Mucosa of rectum (tissue), 2 donors: Measurements from ENCODE around the gene ASIP.
"Not testable (repeated sequence)": the region's sequence is repeated elsewhere in the genome, so short reads cannot be mapped to it uniquely, and the experiment has no call there.

Experiments used
- H3K27ac ChIP-seq, 2 donors: one replicate each; pipeline ENCODE4 v1.7.0; 2013; ENCODE audit warnings: inconsistent platforms in 2 of 2, low read depth in 2 of 2, low read length in 2 of 2
- H3K27me3 ChIP-seq, 2 donors: one replicate each; pipeline ENCODE4 v1.7.0; 2013; ENCODE audit warnings: low read length in 2 of 2; ENCODE audit not compliant: control insufficient read depth in 2 of 2, insufficient read depth in 2 of 2
- H3K36me3 ChIP-seq, 2 donors: one replicate each; pipeline ENCODE4 v1.7.0; 2013; ENCODE audit warnings: low read length in 2 of 2; ENCODE audit not compliant: control insufficient read depth in 2 of 2, insufficient read depth in 2 of 2
- H3K4me1 ChIP-seq, 2 donors: one replicate each; pipeline ENCODE4 v1.7.0; 2013; ENCODE audit warnings: low read length in 2 of 2, mild to moderate bottlenecking in 1 of 2; ENCODE audit not compliant: control insufficient read depth in 2 of 2, insufficient read depth in 2 of 2
- H3K4me3 ChIP-seq, 2 donors: one replicate each; pipeline ENCODE4 v1.7.0; 2013; ENCODE audit warnings: low read length in 2 of 2
- H3K9ac ChIP-seq, 2 donors: one replicate each; pipeline ENCODE4 v1.7.0; 2013; ENCODE audit warnings: low read length in 2 of 2, low read depth in 1 of 2, mild to moderate bottlenecking in 1 of 2
- H3K9me3 ChIP-seq, 2 donors: one replicate each; pipeline ENCODE4 v1.7.0; 2013; ENCODE audit warnings: low read length in 2 of 2; ENCODE audit not compliant: control insufficient read depth in 2 of 2
- donor health status: healthy.
- donor health status: Normal muscosa, but diverticular disease.

ASIP gene, protein sequence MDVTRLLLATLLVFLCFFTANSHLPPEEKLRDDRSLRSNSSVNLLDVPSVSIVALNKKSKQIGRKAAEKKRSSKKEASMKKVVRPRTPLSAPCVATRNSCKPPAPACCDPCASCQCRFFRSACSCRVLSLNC

DNA sequence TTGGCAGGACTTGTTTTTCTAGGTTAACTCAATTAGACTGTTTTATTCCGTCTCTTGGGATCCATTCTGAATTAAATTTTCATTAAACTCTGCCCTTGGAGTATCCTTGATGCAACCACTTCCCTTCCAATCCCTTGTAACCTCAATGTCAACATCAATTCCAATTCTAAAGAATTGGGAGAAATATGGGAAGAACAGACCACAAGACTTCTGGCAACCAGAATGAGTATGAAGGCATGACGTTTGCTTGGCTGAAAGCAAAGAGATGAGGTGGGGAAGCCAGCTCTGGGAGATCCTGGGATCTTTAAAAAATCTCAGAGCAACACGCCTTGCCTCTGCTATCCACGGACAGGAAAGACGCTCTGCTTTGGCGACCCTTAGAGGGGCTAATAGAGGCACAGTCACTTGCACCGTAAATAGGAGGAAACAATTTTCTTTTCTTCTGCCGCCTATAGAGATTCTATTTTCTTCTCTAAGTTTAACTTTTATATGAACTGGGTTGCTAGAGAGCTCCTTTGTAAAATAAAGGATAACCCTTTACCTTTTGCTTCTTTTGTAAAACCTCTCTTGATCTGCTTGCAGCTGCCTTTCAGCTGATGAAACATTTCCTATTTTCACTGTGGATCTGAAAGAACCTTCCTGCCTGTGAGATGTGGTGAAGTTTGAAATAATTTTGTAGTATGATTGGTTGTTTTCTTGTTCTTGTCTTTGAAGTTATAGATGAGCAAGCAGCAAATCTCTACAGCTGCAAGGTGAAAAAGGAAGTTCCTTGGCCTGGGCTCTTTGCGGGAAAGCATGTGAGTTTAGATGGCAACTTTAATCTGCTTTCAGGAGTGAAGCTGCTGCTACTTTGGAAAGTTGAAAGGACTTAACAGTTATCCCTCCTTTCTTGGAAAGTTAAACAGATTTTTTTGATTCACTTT lies at the start of gene ASIP:
Gene ASIP (plus strand): TSS at position 731 of the 923 bp plus-strand sequence. CDS start 18,952 bp downstream, outside the sequence.
- Histone ChIP-seq H3K27me3 (no peaks in the 10 kb centered on the region), H3K4me3 (no peak within 1 kb of the TSS), H3K9ac (no peak within 1 kb of the TSS), H3K4me1 (no peaks in the 10 kb centered on the region), H3K27ac (no peak within 1 kb of the TSS), H3K9me3 (peaks cover 0 to 3% of the 10 kb centered on the region in 2 donors), H3K36me3 (no peaks in the 10 kb centered on the region)

DNA sequence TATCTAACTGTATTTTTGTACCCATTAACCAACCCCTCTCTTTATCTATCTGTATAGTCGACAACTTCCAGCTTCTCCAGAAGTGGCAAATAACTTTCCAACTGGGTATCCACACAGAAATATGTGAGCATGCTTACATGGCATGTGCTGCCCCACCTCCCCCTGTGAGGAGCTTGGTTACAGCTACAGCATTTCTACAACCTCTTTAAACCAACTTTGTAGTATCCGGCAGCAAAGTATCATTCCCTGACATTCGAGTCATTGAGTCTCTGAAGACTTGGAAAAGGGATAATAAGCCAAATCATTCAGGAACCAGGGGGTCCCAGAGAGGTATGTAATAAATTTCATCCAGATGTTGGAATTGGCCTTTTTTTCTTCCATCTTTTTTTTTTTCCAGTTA lies 48.2 kb upstream of the ASIP start:
- Histone ChIP-seq H3K36me3 (no peaks in the 10 kb centered on the region), H3K27me3 (peaks cover 2 to 5% of the 10 kb centered on the region in 2 donors), H3K27ac (no peak overlapping the region), H3K4me3 (no peak overlapping the region), H3K9me3 (no peaks in the 10 kb centered on the region), H3K9ac (no peak overlapping the region), H3K4me1 (no peaks in the 10 kb centered on the region)

DNA sequence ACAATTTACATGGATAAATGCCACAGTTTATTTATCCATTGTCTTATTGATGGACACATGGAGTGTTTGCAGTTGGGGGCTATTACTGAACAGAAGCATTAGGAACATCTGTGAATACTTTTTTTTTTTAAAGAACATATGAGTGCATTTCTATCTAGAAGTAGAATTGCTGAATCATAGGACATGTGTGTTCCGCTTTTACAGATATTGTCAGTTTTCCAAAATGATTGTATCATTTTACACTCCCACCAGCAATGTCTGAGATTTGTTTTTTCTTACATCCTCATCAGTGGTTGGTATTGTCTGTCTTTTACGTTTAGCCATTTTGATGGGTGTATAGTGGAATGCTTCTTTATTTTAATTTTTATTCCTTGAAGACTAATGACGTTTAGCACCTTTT lies 42.0 kb upstream of the ASIP start:
- Histone ChIP-seq H3K9ac (no peak overlapping the region), H3K9me3 (no peaks in the 10 kb centered on the region), H3K27me3 (peaks cover 0 to 3% of the 10 kb centered on the region in 2 donors), H3K4me1 (no peaks in the 10 kb centered on the region), H3K36me3 (no peaks in the 10 kb centered on the region), H3K4me3 (no peak overlapping the region), H3K27ac (no peak overlapping the region)

DNA sequence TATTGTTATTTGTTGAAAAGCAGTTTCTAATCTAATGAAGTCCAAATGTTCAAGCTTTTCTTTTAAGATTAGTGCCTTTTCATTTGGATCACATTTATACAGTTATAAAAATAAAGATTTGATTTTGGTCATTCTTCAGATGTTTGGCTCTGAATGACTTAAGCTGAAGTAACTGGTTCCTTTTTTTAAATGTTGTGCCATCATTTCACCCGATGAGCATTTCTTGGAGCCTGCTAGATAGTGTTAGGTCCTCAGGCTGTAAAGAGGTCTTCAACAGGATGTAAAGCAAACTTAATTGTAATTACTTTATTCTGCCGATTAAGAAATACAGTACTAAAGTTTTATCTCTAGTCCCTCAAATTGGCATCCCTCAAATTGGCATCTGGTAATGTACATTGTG lies 41.2 kb upstream of the ASIP start:
- H3K36me3 ChIP-seq: no peaks in the 10 kb centered on the region
- no peak overlapping the region for H3K4me3 ChIP-seq
- H3K27me3 ChIP-seq: peaks cover 0 to 3% of the 10 kb centered on the region in 2 donors
- no peak overlapping the region for H3K9ac ChIP-seq
- H3K4me1 ChIP-seq: no peaks in the 10 kb centered on the region
- no peaks in the 10 kb centered on the region for H3K9me3 ChIP-seq
- H3K27ac ChIP-seq: no peak overlapping the region

DNA sequence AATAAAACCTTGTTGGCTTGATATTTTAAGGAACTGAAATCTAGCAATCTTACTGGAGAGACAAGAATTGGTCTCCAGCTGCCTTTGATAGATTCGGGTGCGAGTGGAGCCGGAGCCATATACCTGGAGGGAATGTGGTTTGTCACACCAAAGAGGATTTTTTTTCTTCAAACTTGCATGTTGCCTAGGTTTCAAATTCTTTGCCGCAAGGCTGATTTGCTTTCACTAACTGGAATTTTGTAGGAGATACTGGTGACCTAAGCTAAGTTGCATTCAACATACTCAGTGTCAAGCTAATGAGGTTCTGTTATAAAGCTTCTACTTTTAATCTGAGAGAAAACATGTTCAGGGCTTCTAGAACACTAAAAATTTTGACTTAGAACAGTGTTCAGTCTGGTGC lies 39.7 kb upstream of the ASIP start:
- Histone ChIP-seq H3K4me1 (no peaks in the 10 kb centered on the region), H3K27me3 (no peaks in the 10 kb centered on the region), H3K27ac (no peak overlapping the region), H3K4me3 (no peak overlapping the region), H3K36me3 (no peaks in the 10 kb centered on the region), H3K9ac (no peak overlapping the region), H3K9me3 (no peaks in the 10 kb centered on the region)

DNA sequence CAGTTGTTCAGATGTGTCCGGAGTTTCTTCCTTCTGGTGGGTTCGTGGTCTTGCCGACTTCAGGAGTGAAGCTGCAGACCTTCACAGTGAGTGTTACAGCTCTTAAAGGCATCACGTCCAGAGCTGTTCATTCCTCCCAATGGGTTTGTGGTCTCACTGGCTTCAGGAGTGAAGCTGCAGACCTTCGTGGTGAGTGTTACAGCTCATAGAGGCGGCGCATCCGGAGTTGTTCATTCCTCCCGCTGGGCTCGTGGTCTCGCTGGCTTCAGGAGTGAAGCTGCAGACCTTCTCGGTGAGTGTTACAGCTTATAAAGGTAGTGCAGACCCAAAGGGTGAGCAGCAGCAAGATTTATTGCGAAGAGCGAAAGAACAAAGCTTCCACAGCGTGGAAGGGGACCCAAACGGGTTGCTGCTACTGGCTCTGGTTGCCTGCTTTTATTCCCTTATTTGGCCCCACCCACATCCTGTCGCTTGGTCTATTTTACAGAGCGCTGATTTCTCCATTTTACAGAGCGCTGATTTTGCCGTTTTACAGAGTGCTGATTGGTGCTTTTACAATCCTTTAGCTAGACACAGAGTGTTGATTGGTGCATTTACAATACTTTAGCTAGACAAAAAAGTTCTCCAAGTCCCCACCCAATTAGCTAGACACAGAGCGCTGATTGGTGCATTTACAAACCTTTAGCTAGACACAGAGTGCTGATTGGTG lies 35.9 kb upstream of the ASIP start:
- not testable (repeated sequence) for H3K9ac ChIP-seq, H3K27ac ChIP-seq, H3K4me1 ChIP-seq, H3K9me3 ChIP-seq, H3K36me3 ChIP-seq, H3K27me3 ChIP-seq, H3K4me3 ChIP-seq

DNA sequence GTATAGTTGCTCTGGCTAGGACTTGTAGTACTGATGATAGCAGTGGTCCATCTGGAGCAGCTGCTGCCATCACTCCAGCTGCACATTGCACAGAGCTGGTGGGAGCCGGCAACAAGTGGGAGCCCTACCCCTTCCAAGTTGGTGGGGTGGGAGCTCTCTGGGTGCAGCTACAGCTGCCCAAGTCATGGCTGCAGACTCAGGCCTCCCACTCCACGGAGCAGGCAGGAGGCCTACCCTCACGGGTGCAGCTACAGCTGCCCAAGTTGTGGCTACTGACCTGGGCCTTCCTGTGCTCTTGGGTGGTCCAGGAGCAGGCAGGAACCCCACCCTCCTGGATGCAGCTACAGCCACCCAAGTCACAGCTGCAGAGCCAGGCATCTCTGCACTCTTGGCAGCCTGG lies 32.1 kb upstream of the ASIP start:
- Histone ChIP-seq H3K4me1 (no peaks in the 10 kb centered on the region), H3K9ac (no peak overlapping the region), H3K36me3 (no peaks in the 10 kb centered on the region), H3K4me3 (no peak overlapping the region), H3K27me3 (no peaks in the 10 kb centered on the region), H3K27ac (no peak overlapping the region), H3K9me3 (no peaks in the 10 kb centered on the region)

DNA sequence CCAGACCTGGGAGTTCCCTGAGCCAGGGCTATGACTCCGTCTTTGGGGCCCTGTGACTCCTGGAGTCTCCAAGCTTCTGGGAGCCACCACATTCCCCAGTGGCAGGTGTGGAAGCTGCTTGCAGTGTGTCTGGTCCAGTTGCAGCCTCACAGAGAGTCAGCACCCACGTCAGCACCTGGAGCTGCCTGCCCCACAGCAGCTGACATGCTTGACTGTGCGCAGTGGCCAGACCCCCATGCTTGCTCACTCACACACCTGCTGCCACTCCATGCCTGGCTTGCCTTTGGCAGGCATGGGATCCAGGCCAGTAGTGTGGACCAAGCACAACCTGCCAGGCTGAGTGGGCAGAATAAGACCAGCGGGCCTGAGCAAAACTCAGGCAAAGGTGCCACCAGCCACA lies 31.0 kb upstream of the ASIP start:
- Histone ChIP-seq H3K36me3 (no peaks in the 10 kb centered on the region), H3K4me3 (no peak overlapping the region), H3K4me1 (no peaks in the 10 kb centered on the region), H3K27ac (no peak overlapping the region), H3K9ac (no peak overlapping the region), H3K27me3 (no peaks in the 10 kb centered on the region), H3K9me3 (no peaks in the 10 kb centered on the region)

DNA sequence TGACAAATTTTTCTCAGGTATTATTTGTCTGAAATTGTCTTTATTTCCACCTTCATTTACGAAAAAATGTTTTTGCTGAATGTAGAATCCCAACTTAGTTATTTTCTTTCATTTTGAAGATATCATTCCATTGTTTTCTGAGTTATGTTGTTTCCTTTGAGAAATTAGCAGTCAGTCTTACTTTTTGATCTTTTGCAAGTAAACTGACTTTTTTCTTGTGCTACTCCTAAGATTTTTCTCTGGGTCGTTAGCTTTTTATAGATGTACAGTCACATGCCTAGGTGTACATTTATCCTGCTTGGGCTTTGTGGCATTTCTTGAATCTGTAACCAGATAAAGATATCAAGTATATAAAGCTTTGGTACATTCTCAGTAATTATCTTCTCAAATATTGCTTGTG lies 29.6 kb upstream of the ASIP start:
- Histone ChIP-seq H3K27me3 (no peaks in the 10 kb centered on the region), H3K27ac (no peak overlapping the region), H3K4me3 (no peak overlapping the region), H3K36me3 (no peaks in the 10 kb centered on the region), H3K4me1 (peaks cover 0 to 4% of the 10 kb centered on the region in 2 donors), H3K9me3 (no peaks in the 10 kb centered on the region), H3K9ac (no peak overlapping the region)

DNA sequence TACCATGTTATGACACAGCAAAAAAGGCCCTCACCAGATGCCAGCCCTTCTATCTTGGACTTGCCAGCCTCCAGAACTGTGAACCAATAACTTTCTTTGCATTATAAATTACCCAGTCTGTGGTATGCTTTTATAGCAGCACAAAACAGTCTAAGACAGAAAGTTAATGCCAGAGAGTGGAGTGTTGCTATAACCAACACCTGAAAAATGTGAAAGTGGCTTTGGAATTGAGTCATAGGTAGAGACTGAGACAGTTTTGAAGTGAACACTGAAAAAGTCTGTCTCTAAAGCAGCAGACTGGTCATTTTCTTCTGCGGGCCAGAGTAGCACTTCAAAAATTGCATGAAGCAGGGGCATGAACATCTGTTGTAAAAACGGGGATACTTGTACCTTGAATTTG lies 28.0 kb upstream of the ASIP start:
- Histone ChIP-seq H3K9ac (no peak overlapping the region), H3K27me3 (no peaks in the 10 kb centered on the region), H3K36me3 (no peaks in the 10 kb centered on the region), H3K4me3 (no peak overlapping the region), H3K4me1 (peaks cover 0 to 4% of the 10 kb centered on the region in 2 donors), H3K9me3 (no peaks in the 10 kb centered on the region), H3K27ac (no peak overlapping the region)
